Activated CD4-positive, alpha-beta T cell treated with anti-CD3 and anti-CD28 coated beads, Interleukin-2, amount 50 U/mL, for 24 hours (primary cell): ENCODE data around the gene STRIP1.
"Not testable (repeated sequence)": the region's sequence is repeated elsewhere in the genome, so short reads cannot be mapped to it uniquely, and the experiment has no call there.

Experiments
- DNase-seq, 2 donors: peaks; one replicate each; pipeline ENCODE4 v3.0.0-alpha.2; 2020; ENCODE audit warnings: low read depth in 1 of 2, low spot score in 1 of 2

STRIP1 gene

GRCh38 chr1:110067893-110068645, 33.6 kb downstream of the STRIP1 start:
- DNase-seq, result no peak

- DNase-seq, result no peak
These were observed 34.4 kb downstream of the STRIP1 start for GRCh38 chr1:110068646-110069403.

- DNase-seq, result no peak
These were observed 35.2 kb downstream of the STRIP1 start for GRCh38 chr1:110069404-110070281.

GRCh38 chr1:110070282-110070669, 35.9 kb downstream of the STRIP1 start:
- DNase-seq, result no peak

DNA sequence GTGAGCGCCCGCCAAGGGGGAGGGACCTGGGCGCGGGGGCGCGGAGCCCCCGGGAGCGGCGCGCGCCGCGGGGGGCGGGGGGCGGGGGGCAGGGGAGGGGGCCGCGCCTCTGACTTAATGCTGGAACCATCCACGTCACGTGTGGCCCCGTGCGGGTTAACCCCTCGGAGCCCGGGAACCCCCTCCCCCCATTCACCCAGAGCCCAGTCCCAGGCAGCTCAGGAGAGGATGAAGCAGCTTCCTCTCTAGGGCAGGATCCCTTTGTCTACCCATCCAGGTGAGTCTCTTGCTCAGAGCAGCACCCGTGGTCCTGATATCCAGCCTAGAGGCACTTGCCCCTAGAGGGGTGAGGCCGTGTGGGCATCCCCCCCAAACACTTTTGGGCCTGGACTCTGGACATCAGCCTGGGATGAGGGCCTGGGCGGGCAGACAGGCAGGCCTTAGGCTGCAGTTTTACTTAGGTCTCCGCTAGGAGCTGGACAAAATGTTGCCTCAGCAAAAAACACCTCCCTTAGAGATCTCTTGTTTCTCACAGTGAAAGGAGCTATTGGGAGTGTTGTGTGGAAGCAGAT, 36.3 kb downstream of the STRIP1 start, which contains the start of gene ALX3:
Gene ALX3, minus strand, starts transcription at position 2 of the 572 bp plus-strand sequence. CDS start 60 bp downstream, outside the sequence.
- DNase-seq, result no peak

DNA sequence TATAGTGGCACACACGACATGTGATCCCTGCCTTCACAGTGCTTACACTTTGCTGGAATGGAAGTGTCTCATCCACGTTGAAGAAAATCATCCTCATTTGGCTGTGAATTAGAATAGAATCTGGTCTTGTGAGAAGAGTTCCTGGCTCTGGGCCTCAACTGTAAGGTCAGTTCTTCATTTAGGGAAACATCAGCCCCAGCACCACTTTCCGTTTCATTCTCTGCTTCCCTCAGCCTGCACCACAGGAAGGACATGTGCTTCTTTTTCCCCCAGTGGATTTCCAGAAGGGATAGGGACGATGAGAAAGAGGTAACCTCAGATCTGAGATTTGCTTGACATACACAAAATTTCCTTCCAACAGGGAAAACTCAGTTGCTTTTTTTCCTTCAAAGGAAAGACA, 39.7 kb downstream of the STRIP1 start:
- no peak for DNase-seq

- DNase-seq, result no peak
These were observed 42.5 kb downstream of the STRIP1 start for GRCh38 chr1:110076789-110077500.

GRCh38 chr1:110079995-110080394, 45.6 kb downstream of the STRIP1 start:
- not testable (repeated sequence) for DNase-seq

- no peak for DNase-seq
These were observed 46.6 kb downstream of the STRIP1 start for GRCh38 chr1:110081061-110081460.

DNA sequence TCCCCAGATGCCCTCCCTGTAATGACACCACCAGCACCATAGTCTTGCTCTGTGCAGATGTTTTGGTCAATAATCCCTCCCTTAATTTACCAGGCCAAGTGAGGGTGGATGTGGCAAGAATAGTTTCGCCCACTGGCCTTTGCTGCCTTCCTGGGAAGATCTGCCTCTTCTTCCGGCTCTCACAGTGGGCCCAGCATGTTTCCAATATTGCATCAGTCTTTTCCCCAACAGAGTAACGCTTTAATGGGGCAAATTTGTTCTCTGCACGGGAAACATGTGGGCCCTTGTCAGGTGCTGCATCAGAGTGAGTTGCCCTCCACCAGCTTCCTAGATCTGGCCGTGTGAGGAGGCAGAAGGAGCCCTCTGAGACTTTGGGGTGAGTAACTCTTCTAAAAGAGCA, 48.1 kb downstream of the STRIP1 start:
- DNase-seq, result no peak

DNA sequence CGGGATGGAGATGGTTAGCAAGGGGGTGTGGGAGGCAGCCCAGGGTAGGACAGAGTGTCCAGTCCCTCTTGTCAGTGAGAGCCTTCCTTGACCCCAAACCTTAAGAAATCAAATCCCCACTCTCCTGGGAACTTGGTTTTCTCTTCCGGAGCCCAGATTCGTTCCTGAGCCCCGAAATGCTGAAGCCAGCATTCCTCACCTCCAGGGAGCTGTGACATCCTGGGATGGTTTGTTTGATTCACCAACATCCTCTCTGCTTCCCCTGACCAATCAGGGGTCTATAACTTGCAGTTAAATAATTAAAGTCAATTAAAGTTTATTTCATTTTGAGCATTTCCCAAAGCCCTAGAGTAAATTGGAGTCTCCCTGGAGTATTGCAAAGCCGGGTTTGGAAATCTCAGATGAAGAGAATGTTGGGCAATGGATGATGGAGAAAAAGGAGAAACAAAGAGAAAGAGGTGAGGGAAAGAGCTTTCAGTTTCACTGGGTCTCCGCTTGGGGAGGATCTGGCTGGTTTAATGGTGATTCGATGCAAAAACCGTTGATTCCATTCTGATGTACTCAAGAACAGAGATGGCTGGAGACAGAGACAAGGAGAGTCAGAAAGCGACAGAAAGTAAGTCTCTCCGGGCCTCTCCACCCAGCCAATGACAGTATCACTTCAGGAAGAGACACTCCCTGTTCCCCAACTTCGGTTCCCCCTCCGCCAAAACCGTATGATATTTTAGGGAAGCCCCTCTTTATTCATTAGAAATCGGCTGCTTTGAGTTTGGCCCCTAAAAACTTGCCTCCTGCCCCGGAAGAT, 48.8 kb downstream of the STRIP1 start:
- DNase-seq, result no peak

- DNase-seq, result no peak
These were observed 49.4 kb downstream of the STRIP1 start for GRCh38 chr1:110083866-110084226.

DNA sequence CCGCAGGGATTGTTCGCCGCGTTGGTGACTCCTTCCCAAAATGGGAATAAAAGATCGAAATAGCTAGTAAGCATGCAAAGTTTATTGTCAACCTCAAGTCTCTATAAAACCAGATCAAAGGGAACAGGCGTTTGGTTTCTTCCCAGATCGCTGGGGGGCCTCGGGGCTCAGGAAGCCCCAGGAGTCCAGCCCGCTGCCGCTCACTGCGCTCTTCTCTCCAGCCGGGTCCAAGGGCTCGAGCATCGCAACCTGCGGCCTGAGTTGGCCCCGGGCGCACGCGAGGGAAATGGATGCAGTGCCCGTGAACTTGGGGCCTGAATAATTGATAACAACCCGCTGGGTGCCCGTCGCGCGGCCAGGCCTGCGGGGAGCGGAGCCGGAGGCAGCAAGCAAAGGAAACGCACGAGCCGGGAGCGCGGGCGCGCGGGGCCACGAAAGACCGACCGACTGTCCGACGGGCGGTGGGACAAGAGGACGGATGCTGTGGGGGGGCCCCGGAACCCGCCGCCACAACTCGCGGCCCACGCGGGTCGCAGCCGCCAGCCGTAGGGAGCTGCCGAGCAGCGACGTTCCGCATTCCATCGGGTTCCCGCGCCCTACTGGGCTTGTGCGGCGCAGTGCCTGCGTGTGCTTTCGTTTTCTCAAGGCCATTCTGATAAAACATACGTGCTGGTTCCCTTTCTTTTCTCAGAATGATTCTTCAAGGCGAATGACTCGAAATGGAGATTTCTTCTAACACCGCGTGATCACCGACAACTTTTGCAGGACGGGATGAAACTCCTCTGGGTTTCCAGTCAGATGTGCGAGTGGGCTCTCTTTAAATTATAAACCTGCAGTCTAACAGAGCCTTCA, 50.0 kb downstream of the STRIP1 start:
- DNase-seq, result no peak

- no peak for DNase-seq
These were observed 51.2 kb downstream of the STRIP1 start for GRCh38 chr1:110085671-110086070.

DNA sequence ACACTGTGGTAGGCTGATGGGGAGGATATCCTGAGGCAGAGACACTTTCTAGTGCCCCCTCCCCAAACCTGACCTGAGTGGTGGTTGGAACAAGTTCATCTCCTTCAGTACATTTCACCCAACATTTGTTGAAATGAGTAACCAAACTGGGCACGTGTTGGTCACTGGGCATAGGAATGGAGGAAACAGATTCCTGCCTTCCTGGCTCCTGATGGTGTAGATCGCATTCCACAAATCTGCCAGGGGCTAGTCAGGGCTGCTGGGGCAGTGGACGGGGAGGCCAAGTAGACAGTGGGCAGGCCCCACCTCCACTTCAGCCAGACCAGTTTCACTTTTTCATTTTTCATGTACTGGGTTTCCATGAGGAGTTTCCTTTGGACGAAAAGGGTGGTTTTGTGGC, 52.5 kb downstream of the STRIP1 start:
- DNase-seq, result no peak

DNA sequence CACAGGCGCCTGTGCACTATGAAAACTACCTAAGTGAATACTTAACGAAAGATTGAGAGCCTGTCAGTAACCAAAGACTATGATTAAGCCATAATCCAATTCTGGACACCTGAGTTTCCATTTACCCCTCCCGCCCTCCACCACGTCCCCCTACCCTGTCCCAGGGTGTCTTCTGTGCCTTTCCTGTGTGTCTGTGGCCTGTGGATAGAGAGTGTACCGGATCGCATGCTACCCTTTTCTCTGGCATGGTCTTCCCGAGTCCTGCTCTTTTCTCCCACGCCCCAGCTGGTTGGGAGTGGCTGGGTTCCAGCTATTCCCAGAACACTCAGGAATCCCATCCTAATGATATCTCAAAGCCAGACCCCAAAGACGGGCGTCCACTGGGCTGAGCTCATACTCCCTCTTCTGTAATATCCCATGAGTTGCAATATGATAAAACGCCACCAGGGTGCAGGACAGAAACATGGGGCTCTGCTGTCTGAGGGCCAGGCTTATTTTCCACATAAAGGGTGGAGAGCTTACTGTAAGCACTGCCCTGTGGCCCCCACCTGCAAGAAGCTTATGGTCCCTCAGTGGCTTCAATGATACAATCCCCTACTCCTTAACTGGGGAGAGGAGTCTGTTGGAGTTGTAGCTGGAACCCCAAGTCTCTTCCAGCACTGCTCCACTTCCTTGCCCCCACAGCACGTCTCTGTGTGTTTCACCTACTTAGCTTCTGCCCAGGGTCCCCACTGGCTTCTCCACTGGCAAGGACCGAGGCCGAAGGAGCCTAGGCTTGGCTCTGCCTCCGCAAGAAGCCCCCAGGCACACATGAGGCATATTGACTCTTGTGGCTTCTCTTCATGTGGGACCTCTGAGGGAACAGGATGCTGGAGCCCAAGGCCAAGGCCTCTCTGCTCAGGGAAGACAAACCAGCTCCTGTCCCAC, 53.7 kb downstream of the STRIP1 start:
- peak in 1 of 2 donors; percentile 51 for DNase-seq

DNA sequence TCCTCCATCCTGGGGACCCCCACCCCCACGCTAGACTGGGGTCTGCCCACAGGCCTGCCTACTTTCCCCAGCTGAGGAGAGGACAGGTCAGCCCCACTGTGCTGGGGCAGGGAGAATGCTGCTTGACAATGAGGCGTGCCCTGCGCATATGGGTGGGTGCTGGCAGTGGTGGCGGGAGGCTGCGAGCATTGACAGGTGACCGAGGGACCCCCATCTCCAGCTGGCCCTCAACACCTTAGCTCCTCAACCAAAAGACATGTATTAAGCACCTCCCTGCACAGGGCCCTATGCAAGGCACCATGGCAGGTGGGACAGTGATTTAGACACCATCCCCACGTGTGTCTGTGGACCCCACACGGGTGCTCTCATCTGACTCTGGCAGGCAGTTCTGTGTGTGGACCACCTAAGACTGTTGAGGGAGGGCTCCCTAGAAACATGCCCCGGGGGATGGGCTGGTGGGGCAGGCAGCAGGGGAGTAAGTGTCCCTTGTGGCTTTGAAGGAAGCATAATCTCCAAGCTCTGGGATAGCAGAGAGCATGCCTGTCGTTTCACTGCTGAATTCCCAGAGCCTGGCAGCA, 54.4 kb downstream of the STRIP1 start:
- no peak for DNase-seq
